HCT116 (cell line): Measurements from ENCODE around the gene PDE7B. TPM values are rescaled to one million over a fixed set of nuclear protein-coding genes. Genes with fewer than 3 reads are reported as not detected.

Source experiments
- ATAC-seq: fragments of 200-7000 bp; cut with Tn5 transposase; 2 replicates; pipeline ENCODE4 v1.9.1; 2020; ENCODE audit warnings: mild to moderate bottlenecking, moderate library complexity
- BruUV-seq: library from RNA; stranded (reverse); fragments of 400-500 nt; replicated peaks from 2 replicates; lab custom pipeline; 2021; lab: Mats Ljungman, UMichigan
- CTCF ChIA-PET: fragments of 300-600 bp; sonication (Branson Sonifier 250); formaldehyde crosslinking; loops from one replicate; lab custom pipeline; 2021; ENCODE audit warnings: antibody characterized with exemption; lab: Charles Lee
- POLR2A ChIA-PET: fragments of 300-600, 350-600 bp; sonication (Branson Sonifier 250); formaldehyde crosslinking; loops from one replicate; lab custom pipeline; 2021; ENCODE audit warnings: antibody characterized with exemption; lab: Charles Lee
- RAD21 ChIA-PET, 2 experiments: fragments of 300-600 bp; sonication (Branson Sonifier 250); formaldehyde crosslinking; loops; one replicate each; lab custom pipeline; 2023; ENCODE audit warnings: low total read pairs in 2 of 2; ENCODE audit not compliant: uncharacterized antibody in 2 of 2, unreplicated experiment in 2 of 2, low non-redundant PET in 1 of 2; lab: Charles Lee
- DNase-seq: peaks from one replicate; pipeline ENCODE4 v3.0.0-alpha.2; 2010; ENCODE audit warnings: low read depth, low spot score
- H2AFZ ChIP-seq: fragments of 200-600 bp; shearing (Covaris generic), sonication (generic); 2 replicates; pipeline ENCODE4 v1.6.1; 2017; ENCODE audit warnings: low read depth, mixed run types, mixed read lengths, antibody characterized with exemption, low read length; ENCODE audit not compliant: poor library complexity, severe bottlenecking
- H3K27ac ChIP-seq: 2 replicates; pipeline ENCODE4 v1.5.1; 2012; ENCODE audit warnings: low read depth, low read length
- H3K27me3 ChIP-seq: fragments of 200-600 bp; sonication (generic); 2 replicates; pipeline ENCODE4 v1.6.1; 2016; ENCODE audit warnings: mixed run types, low read length, mixed read lengths; ENCODE audit not compliant: insufficient read depth
- H3K36me3 ChIP-seq, 2 experiments: fragments of 200-500 bp in 1 of 2; fragments of 200-600 bp in 1 of 2; sonication (Bioruptor generic) in 1 of 2; sonication (generic) in 1 of 2; 2 replicates each; pipeline versions ENCODE4 v1.5.1 to v1.6.1; 2014 to 2016; ENCODE audit warnings: low read length in 2 of 2, inconsistent platforms in 1 of 2, mixed read lengths in 1 of 2, mixed run types in 1 of 2; ENCODE audit not compliant: insufficient read depth in 2 of 2, control insufficient read depth in 1 of 2
- H3K4me1 ChIP-seq, 2 experiments: fragments of 200-600 bp in 1 of 2; sonication (generic) in 1 of 2; 2 replicates each; pipeline versions ENCODE4 v1.5.1 to v1.6.1; 2012 to 2017; ENCODE audit warnings: low read length in 2 of 2, inconsistent platforms in 1 of 2, mild to moderate bottlenecking in 1 of 2, mixed read lengths in 1 of 2, mixed run types in 1 of 2, moderate library complexity in 1 of 2; ENCODE audit not compliant: insufficient read depth in 2 of 2, control insufficient read depth in 1 of 2
- H3K4me2 ChIP-seq: fragments of 200-600 bp; sonication (generic); 2 replicates; pipeline ENCODE4 v1.6.1; 2017; ENCODE audit warnings: mixed run types, low read length, mixed read lengths
- H3K4me3 ChIP-seq, 2 experiments: fragments of 200-600 bp in 1 of 2; sonication (generic) in 1 of 2; replicated peaks in 1 of 2; 2 replicates each; pipeline ENCODE4 v1.5.1; 2011 to 2016; ENCODE audit warnings: low read length in 2 of 2, control low read depth in 1 of 2, low read depth in 1 of 2, mild to moderate bottlenecking in 1 of 2, mixed read lengths in 1 of 2, mixed run types in 1 of 2
- H3K79me2 ChIP-seq: fragments of 200-600 bp; sonication (generic); 2 replicates; pipeline ENCODE4 v1.6.1; 2017; ENCODE audit warnings: mild to moderate bottlenecking, mixed run types, low read length, moderate library complexity, mixed read lengths; ENCODE audit not compliant: insufficient read depth
- H3K9ac ChIP-seq: fragments of 200-600 bp; sonication (generic); 2 replicates; pipeline ENCODE4 v1.6.1; 2016; ENCODE audit warnings: low read length, mixed read lengths
- H3K9me2 ChIP-seq: fragments of 200-600 bp; sonication (generic), shearing (Covaris generic); 2 replicates; pipeline ENCODE4 v1.6.1; 2017; ENCODE audit warnings: mixed run types, mild to moderate bottlenecking, moderate library complexity; ENCODE audit not compliant: insufficient read depth
- H3K9me3 ChIP-seq, 2 experiments: fragments of 200-500 bp in 1 of 2; fragments of 200-600 bp in 1 of 2; sonication (Bioruptor generic) in 1 of 2; sonication (generic) in 1 of 2; 2 replicates each; pipeline ENCODE4 v1.6.1; 2014 to 2017; ENCODE audit warnings: low read length in 2 of 2, mixed read lengths in 2 of 2, inconsistent platforms in 1 of 2, low read depth in 1 of 2, mild to moderate bottlenecking in 1 of 2, mixed run types in 1 of 2, moderate library complexity in 1 of 2; ENCODE audit not compliant: control insufficient read depth in 1 of 2, insufficient read depth in 1 of 2
- H4K20me1 ChIP-seq: fragments of 200-600 bp; sonication (generic), shearing (Covaris generic); 2 replicates; pipeline ENCODE4 v1.6.1; 2017; ENCODE audit warnings: mixed run types, mild to moderate bottlenecking, moderate library complexity; ENCODE audit not compliant: insufficient read depth
- CEBPB ChIP-seq: IDR thresholded peaks from 2 replicates; pipeline ENCODE4 v1.6.1; 2012; ENCODE audit warnings: low read depth
- EGR1 ChIP-seq: IDR thresholded peaks from 2 replicates; pipeline ENCODE4 v1.6.1; 2012; ENCODE audit warnings: low read depth
- EZH2phosphoT487 ChIP-seq: fragments of 200-600 bp; IDR thresholded peaks from 2 replicates; pipeline ENCODE4 v1.6.1; 2018; ENCODE audit warnings: antibody characterized with exemption, borderline replicate concordance
- FOSL1 ChIP-seq: IDR thresholded peaks from 2 replicates; pipeline ENCODE4 v1.6.1; 2012; ENCODE audit warnings: low read depth
- JUND ChIP-seq: IDR thresholded peaks from 2 replicates; pipeline ENCODE4 v1.6.1; 2012
- MAX ChIP-seq: IDR thresholded peaks from 2 replicates; pipeline ENCODE4 v1.6.1; 2012
- POLR2A ChIP-seq: IDR thresholded peaks from 2 replicates; pipeline ENCODE4 v1.7.0; 2011; ENCODE audit warnings: borderline replicate concordance; ENCODE audit not compliant: insufficient read depth, insufficient read length; ENCODE audit errors: extremely low read depth
- POLR2AphosphoS5 ChIP-seq: IDR thresholded peaks from 2 replicates; pipeline ENCODE4 v1.6.1; 2011; ENCODE audit warnings: mild to moderate bottlenecking, low read depth, low read length, moderate library complexity
- SIN3A ChIP-seq: IDR thresholded peaks from 2 replicates; pipeline ENCODE4 v1.6.1; 2012; ENCODE audit warnings: low read depth
- YY1 ChIP-seq: IDR thresholded peaks from 2 replicates; pipeline ENCODE4 v1.6.1; 2011; ENCODE audit warnings: low read length, low read depth, moderate library complexity, mild to moderate bottlenecking; ENCODE audit not compliant: insufficient replicate concordance; ENCODE audit errors: extremely low read depth
- ZBTB33 ChIP-seq: IDR thresholded peaks from 2 replicates; pipeline ENCODE4 v1.6.1; 2011; ENCODE audit warnings: mild to moderate bottlenecking, low read length, moderate library complexity; ENCODE audit not compliant: insufficient replicate concordance; ENCODE audit errors: extremely low read depth
- ZFX ChIP-seq: fragments of 450-650 bp; IDR thresholded peaks from 2 replicates; pipeline ENCODE4 v1.6.1; 2017
- ZNF274 ChIP-seq: fragments of 200-500 bp; sonication (Bioruptor generic); IDR thresholded peaks from 2 replicates; pipeline ENCODE4 v1.6.1; 2014; ENCODE audit warnings: mild to moderate bottlenecking, low read depth, low read length, inconsistent platforms
- intact Hi-C: fragments of 100-400 bp; cut with micrococcal nuclease; formaldehyde crosslinking; loops from 2 replicates; pipeline ENCODE4 v1.10.0; 2022
- total RNA-seq: library from RNA; stranded (reverse); gene quantifications from one replicate; pipeline ENCODE4 v1.2.1, GENCODE V29; 2021; ENCODE audit not compliant: unreplicated experiment
- TF ChIP-seq, protein P1 (sequence below), 3 experiments: fragments of 200-600 bp in 1 of 3; sonication (generic) in 1 of 3; IDR thresholded peaks in 2 of 3; conservative IDR thresholded peaks in 1 of 3; 2 replicates each; pipeline ENCODE4 v1.5.1; 2012 to 2017; ENCODE audit warnings: low read depth in 2 of 3, low read length in 2 of 3, antibody characterized with exemption in 1 of 3, borderline replicate concordance in 1 of 3, control low read depth in 1 of 3, mild to moderate bottlenecking in 1 of 3, mixed read lengths in 1 of 3, mixed run types in 1 of 3, moderate library complexity in 1 of 3; ENCODE audit not compliant: insufficient read depth in 1 of 3
- TF ChIP-seq, protein P2 (sequence below): IDR thresholded peaks from 2 replicates; pipeline ENCODE4 v1.6.1; 2012
- TF ChIP-seq, protein P3 (sequence below): IDR thresholded peaks from 2 replicates; pipeline ENCODE4 v1.6.1; 2012; ENCODE audit warnings: low read depth

Gene PDE7B
- total RNA-seq, 1 experiment from 2014 or later, result 0.61 TPM

DNA sequence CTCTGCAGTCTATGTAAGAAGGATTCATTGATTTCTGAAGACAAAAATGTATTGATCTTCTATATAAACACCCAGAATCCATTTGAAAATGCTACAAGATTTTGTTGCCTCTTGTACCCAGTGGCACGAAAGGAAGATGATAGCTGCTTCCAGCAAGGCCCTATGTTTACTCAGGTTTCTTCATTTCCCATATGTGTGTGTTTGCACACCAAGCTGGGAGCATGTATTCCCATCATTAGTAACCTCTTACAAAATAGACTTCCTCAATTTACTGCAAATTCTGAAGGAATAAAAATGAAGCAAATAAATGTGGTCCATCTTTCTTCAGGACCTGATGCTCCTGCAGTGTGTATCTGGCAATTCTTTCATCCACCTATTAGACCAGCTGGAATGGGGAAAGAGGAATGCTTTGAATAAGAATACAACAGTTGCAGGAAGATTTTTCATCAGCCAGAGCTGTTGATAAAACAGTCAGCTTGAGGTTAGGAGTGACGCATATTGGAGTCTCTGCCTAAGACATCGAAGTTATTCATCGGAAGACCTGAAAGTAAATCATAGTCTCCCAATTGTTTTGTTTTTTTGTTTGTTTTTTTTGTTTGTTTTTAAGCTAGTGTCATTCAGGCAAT, 132.3 kb downstream of the PDE7B start:
- H2AFZ ChIP-seq, result no peak overlapping the region
- RAD21 ChIA-PET, result no interaction called here
- H4K20me1 ChIP-seq, result no peaks in the 10 kb centered on the region
- H3K79me2 ChIP-seq, result no peaks in the 10 kb centered on the region
- no TSS peak for BruUV-seq
- CTCF ChIA-PET, result no interaction called here
- DNase-seq (no peak), ATAC-seq (no peak)
- H3K9me2 ChIP-seq, result no peaks in the 10 kb centered on the region
- H3K4me1 ChIP-seq, result no peaks in the 10 kb centered on the region
- no peak overlapping the region for H3K4me3 ChIP-seq
- H3K27me3 ChIP-seq, result no peaks in the 10 kb centered on the region
- no peaks in the 10 kb centered on the region for H3K9me3 ChIP-seq
- no peaks in the 10 kb centered on the region for H3K36me3 ChIP-seq
- TF ChIP-seq ZNF274, result no peak
- TF ChIP-seq YY1, result no peak
- TF ChIP-seq JUND, result no peak
- TF ChIP-seq FOSL1, result no peak
- no peak for TF ChIP-seq POLR2AphosphoS5
- no peak for TF ChIP-seq MAX
- no peak for TF ChIP-seq ZFX
- no peak for TF ChIP-seq POLR2A
- no peak for TF ChIP-seq EZH2phosphoT487
- no peak for TF ChIP-seq ZBTB33
- TF ChIP-seq SIN3A, result no peak
- TF ChIP-seq, protein P1, sequence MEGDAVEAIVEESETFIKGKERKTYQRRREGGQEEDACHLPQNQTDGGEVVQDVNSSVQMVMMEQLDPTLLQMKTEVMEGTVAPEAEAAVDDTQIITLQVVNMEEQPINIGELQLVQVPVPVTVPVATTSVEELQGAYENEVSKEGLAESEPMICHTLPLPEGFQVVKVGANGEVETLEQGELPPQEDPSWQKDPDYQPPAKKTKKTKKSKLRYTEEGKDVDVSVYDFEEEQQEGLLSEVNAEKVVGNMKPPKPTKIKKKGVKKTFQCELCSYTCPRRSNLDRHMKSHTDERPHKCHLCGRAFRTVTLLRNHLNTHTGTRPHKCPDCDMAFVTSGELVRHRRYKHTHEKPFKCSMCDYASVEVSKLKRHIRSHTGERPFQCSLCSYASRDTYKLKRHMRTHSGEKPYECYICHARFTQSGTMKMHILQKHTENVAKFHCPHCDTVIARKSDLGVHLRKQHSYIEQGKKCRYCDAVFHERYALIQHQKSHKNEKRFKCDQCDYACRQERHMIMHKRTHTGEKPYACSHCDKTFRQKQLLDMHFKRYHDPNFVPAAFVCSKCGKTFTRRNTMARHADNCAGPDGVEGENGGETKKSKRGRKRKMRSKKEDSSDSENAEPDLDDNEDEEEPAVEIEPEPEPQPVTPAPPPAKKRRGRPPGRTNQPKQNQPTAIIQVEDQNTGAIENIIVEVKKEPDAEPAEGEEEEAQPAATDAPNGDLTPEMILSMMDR (IDR thresholded peaks at IDR 0.05 in 2 of 3, conservative IDR thresholded peaks at IDR 0.05 in 1 of 3; ENCODE audit: borderline replicate concordance in 1 of 3, insufficient read depth in 1 of 3, low read depth in 2 of 3, low read length in 2 of 3), result no peak
- TF ChIP-seq, protein P2, sequence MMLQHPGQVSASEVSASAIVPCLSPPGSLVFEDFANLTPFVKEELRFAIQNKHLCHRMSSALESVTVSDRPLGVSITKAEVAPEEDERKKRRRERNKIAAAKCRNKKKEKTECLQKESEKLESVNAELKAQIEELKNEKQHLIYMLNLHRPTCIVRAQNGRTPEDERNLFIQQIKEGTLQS, result no peak
- TF ChIP-seq EGR1, result no peak
- TF ChIP-seq CEBPB, result no peak
- TF ChIP-seq, protein P3, sequence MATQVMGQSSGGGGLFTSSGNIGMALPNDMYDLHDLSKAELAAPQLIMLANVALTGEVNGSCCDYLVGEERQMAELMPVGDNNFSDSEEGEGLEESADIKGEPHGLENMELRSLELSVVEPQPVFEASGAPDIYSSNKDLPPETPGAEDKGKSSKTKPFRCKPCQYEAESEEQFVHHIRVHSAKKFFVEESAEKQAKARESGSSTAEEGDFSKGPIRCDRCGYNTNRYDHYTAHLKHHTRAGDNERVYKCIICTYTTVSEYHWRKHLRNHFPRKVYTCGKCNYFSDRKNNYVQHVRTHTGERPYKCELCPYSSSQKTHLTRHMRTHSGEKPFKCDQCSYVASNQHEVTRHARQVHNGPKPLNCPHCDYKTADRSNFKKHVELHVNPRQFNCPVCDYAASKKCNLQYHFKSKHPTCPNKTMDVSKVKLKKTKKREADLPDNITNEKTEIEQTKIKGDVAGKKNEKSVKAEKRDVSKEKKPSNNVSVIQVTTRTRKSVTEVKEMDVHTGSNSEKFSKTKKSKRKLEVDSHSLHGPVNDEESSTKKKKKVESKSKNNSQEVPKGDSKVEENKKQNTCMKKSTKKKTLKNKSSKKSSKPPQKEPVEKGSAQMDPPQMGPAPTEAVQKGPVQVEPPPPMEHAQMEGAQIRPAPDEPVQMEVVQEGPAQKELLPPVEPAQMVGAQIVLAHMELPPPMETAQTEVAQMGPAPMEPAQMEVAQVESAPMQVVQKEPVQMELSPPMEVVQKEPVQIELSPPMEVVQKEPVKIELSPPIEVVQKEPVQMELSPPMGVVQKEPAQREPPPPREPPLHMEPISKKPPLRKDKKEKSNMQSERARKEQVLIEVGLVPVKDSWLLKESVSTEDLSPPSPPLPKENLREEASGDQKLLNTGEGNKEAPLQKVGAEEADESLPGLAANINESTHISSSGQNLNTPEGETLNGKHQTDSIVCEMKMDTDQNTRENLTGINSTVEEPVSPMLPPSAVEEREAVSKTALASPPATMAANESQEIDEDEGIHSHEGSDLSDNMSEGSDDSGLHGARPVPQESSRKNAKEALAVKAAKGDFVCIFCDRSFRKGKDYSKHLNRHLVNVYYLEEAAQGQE, result no peak
- H3K27ac ChIP-seq, result no peak overlapping the region
- intact Hi-C loops, result no loop called here
- no peak overlapping the region for H3K4me2 ChIP-seq
- POLR2A ChIA-PET, result no interaction called here
- H3K9ac ChIP-seq, result no peak overlapping the region
